Measurements from ENCODE around the gene DTHD1.

DNA sequence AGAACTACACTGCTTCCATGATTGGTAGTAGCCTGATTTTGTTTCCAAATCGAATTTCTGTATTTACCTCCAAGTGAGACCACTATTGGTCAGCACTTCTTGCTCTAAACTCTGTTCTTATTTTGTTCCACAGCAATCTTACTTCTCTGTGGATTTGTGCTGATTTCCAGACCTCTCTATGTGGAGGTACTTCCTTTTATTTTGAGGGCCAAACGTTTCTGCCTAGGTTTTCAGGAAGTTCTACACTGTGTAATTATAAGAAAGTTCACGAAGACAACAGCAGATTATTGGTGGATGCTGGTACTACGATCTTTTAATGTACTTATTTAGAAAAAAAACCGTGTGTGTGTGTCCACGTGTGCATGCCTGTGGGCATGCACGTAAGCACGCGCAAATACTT lies 46.7 kb downstream of the DTHD1 start:
- TF ChIP-seq, protein P1, sequence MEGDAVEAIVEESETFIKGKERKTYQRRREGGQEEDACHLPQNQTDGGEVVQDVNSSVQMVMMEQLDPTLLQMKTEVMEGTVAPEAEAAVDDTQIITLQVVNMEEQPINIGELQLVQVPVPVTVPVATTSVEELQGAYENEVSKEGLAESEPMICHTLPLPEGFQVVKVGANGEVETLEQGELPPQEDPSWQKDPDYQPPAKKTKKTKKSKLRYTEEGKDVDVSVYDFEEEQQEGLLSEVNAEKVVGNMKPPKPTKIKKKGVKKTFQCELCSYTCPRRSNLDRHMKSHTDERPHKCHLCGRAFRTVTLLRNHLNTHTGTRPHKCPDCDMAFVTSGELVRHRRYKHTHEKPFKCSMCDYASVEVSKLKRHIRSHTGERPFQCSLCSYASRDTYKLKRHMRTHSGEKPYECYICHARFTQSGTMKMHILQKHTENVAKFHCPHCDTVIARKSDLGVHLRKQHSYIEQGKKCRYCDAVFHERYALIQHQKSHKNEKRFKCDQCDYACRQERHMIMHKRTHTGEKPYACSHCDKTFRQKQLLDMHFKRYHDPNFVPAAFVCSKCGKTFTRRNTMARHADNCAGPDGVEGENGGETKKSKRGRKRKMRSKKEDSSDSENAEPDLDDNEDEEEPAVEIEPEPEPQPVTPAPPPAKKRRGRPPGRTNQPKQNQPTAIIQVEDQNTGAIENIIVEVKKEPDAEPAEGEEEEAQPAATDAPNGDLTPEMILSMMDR (conservative IDR thresholded peaks at IDR 0.05 in 1 of 2, IDR thresholded peaks at IDR 0.05 in 1 of 2; ENCODE audit: low read depth in 1 of 2, low read length in 2 of 2): no peak
- TF ChIP-seq EZH2 (IDR thresholded peaks at IDR 0.05; ENCODE audit: low read length, missing control alignments): no peak

All from fibroblast of lung (primary cell).